Measurements from ENCODE around the gene FAM193A.
"Not testable (repeated sequence)": the region's sequence is repeated elsewhere in the genome, so short reads cannot be mapped to it uniquely, and the experiment has no call there.

Gene FAM193A

DNA sequence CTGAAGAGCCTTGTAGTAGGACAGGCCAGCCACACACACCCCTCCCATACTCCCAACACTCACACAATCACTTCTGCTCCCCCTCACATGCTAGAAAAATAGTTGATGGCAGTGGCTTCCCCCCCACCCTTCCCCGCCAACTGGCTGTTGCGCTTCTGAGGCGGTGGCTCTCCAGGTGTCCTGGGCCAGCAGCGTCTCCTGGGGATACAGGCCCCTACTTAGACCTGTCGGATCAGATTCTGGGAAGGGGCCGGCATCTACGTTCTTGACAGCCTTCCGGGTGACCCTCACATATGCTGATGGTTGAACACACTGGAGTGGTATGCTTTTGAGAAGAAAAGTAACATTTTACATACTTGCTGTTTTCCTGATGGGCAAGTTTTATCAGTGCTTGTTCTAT is 179.8 kb downstream of the FAM193A start:
- DNase-seq (ENCODE audit: low spot score in 2 of 2) = no peak
- no peaks in the 10 kb centered on the region for H3K9me3 ChIP-seq
- peaks cover 57% of the 10 kb centered on the region for H3K36me3 ChIP-seq (replicated peaks)
- no peak overlapping the region for H3K4me3 ChIP-seq
- peaks cover 5% of the 10 kb centered on the region for H3K4me1 ChIP-seq
- in situ Hi-C loops (cut with MboI; ENCODE audit: low sequenced_read_pairs) = no loop called here
- no peaks in the 10 kb centered on the region for H3K27me3 ChIP-seq (ENCODE audit: low read depth)

- no peaks in the 10 kb centered on the region for H3K9me3 ChIP-seq
- no peak overlapping the region for H3K4me3 ChIP-seq
- H3K36me3 ChIP-seq (replicated peaks) = peaks cover 49% of the 10 kb centered on the region
- no peak for DNase-seq (ENCODE audit: low spot score in 2 of 2)
- H3K27me3 ChIP-seq (ENCODE audit: low read depth) = no peaks in the 10 kb centered on the region
- in situ Hi-C loops (cut with MboI; ENCODE audit: low sequenced_read_pairs) = no loop called here
- no peaks in the 10 kb centered on the region for H3K4me1 ChIP-seq
Measured at GRCh38 chr4:2721586-2721985, 185.1 kb downstream of the FAM193A start.

DNA sequence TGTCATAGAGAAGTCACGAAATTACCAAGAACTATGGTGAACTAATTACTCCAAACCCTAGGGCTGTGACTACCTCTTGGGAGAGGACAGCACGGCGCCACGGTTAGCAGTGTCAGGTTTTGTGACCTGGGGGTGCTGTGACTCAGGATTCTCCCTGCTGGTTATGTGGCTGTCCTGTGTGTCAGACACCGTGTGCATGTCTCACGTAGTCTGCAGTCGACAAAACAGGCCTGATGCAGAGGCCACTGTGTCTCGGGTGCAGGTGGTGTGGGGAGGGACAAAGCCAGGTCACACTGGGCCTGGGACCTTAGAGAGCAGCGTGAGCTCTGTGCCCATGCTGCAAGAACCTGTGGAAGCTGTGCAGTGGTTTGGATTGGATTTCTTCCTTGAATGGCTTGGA is 185.6 kb downstream of the FAM193A start:
- Histone ChIP-seq H3K9me3 (no peaks in the 10 kb centered on the region), H3K36me3 (replicated peaks) (peaks cover 46% of the 10 kb centered on the region), H3K4me1 (no peaks in the 10 kb centered on the region), H3K4me3 (no peak overlapping the region), H3K27me3 (ENCODE audit: low read depth) (no peaks in the 10 kb centered on the region)
- no peak for DNase-seq (ENCODE audit: low spot score in 2 of 2)
- in situ Hi-C loops (cut with MboI; ENCODE audit: low sequenced_read_pairs) = no loop called here

- Histone ChIP-seq H3K27me3 (ENCODE audit: low read depth) (no peaks in the 10 kb centered on the region), H3K4me1 (no peaks in the 10 kb centered on the region), H3K36me3 (replicated peaks) (peaks cover 32% of the 10 kb centered on the region), H3K4me3 (no peak overlapping the region), H3K9me3 (no peaks in the 10 kb centered on the region)
- no peak for DNase-seq (ENCODE audit: low spot score in 2 of 2)
- in situ Hi-C loops (cut with MboI; ENCODE audit: low sequenced_read_pairs) = no loop called here
Measured at GRCh38 chr4:2723751-2724150, 187.3 kb downstream of the FAM193A start.

- in situ Hi-C loops (cut with MboI; ENCODE audit: low sequenced_read_pairs) = no loop called here
- no peak overlapping the region for H3K4me3 ChIP-seq
- H3K27me3 ChIP-seq (ENCODE audit: low read depth) = no peaks in the 10 kb centered on the region
- no peaks in the 10 kb centered on the region for H3K9me3 ChIP-seq
- no peaks in the 10 kb centered on the region for H3K4me1 ChIP-seq
- DNase-seq (ENCODE audit: low spot score in 2 of 2) = no peak
- peaks cover 27% of the 10 kb centered on the region for H3K36me3 ChIP-seq (replicated peaks)
Measured at GRCh38 chr4:2725380-2725779, 188.9 kb downstream of the FAM193A start.

- H3K4me1 ChIP-seq; in situ Hi-C loops (cut with MboI; ENCODE audit: low sequenced_read_pairs): not testable (repeated sequence)
Measured at GRCh38 chr4:2726881-2727280, 190.4 kb downstream of the FAM193A start.

DNA sequence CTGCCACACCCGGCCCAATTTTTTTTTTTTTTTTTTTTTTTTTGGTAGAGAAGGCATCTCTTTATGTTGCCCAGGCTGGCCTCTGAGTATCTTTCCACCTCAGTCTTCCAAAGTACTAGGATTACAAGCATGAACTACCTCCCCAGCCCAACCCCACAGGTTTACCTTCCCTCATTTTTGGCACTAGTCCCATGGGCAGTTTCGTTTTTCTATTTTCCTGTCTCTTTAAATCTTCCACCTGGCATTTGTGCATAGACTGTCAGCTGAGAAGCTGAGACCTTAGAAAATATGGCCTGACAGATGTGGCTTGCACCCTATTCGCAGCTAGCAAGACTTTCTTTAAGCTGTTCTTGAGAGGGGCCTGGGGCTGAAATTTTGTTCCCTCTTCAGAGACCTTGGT is 191.8 kb downstream of the FAM193A start:
- in situ Hi-C loops (cut with MboI; ENCODE audit: low sequenced_read_pairs) = no loop called here
- Histone ChIP-seq H3K9me3 (no peaks in the 10 kb centered on the region), H3K4me1 (no peaks in the 10 kb centered on the region), H3K27me3 (ENCODE audit: low read depth) (no peaks in the 10 kb centered on the region), H3K4me3 (no peak overlapping the region), H3K36me3 (replicated peaks) (peaks cover 30% of the 10 kb centered on the region)
- DNase-seq (ENCODE audit: low spot score in 2 of 2) = no peak

More at GRCh38 chr4:2726881-2727280, 190.4 kb downstream of the FAM193A start:
- peaks cover 22% of the 10 kb centered on the region for H3K36me3 ChIP-seq (replicated peaks)
- H3K27me3 ChIP-seq (ENCODE audit: low read depth); H3K9me3 ChIP-seq; H3K4me3 ChIP-seq; DNase-seq (ENCODE audit: low spot score in 2 of 2): not testable (repeated sequence)

- no peak for DNase-seq (ENCODE audit: low spot score in 2 of 2)
- no peaks in the 10 kb centered on the region for H3K27me3 ChIP-seq (ENCODE audit: low read depth)
- in situ Hi-C loops (cut with MboI; ENCODE audit: low sequenced_read_pairs) = no loop called here
- H3K9me3 ChIP-seq = no peaks in the 10 kb centered on the region
- H3K36me3 ChIP-seq (replicated peaks) = peaks cover 36% of the 10 kb centered on the region
- H3K4me3 ChIP-seq = no peak overlapping the region
- no peaks in the 10 kb centered on the region for H3K4me1 ChIP-seq
Measured at GRCh38 chr4:2728806-2729532, 192.5 kb downstream of the FAM193A start.

DNA sequence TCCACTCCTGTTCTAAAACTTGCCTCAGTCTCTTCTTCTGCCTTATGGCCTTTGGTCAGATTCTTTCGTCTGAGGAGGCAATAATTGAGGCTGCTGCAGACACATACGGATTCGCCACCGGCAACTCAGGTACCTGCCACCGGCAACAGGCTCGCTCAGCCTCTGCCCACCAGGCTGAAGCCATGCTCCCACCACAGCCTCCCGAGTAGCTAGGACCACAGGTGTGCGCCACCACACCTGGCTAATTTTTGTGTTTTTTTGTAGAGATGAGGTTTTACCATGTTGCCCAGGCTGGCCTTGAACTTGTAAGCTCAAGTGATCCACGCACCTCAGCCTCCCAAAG is 193.1 kb downstream of the FAM193A start:
- in situ Hi-C loops (cut with MboI; ENCODE audit: low sequenced_read_pairs) = no loop called here
- Histone ChIP-seq H3K36me3 (replicated peaks) (peaks cover 38% of the 10 kb centered on the region), H3K27me3 (ENCODE audit: low read depth) (no peaks in the 10 kb centered on the region), H3K4me1 (no peaks in the 10 kb centered on the region), H3K4me3 (no peak overlapping the region), H3K9me3 (no peaks in the 10 kb centered on the region)
- DNase-seq (ENCODE audit: low spot score in 2 of 2) = no peak

- in situ Hi-C loops (cut with MboI; ENCODE audit: low sequenced_read_pairs) = no loop called here
- Histone ChIP-seq H3K4me3 (no peak overlapping the region), H3K27me3 (ENCODE audit: low read depth) (no peaks in the 10 kb centered on the region)
Measured at GRCh38 chr4:2731907-2732317, 195.5 kb downstream of the FAM193A start.

DNA sequence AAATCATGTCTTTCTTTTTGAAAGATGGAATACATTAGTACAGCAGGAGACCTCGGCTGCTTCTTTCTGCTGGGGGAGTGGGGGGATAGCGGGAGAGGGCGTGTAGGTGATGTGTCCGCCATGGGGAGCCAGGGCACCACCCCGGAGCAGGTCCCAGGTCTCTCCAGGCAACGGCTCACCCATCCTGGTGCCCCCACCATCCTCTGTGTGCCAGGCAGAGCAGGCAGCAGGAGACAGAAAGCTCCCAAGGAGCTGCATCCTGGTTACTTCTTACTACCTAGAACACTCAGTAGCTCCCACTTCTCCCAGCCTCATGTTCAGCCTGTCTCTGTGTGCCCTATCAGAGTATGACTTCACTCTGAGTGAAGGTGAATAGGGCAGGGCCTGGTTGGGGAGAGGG is 196.1 kb downstream of the FAM193A start:
- in situ Hi-C loops (cut with MboI; ENCODE audit: low sequenced_read_pairs) = no loop called here
- Histone ChIP-seq H3K4me1 (no peaks in the 10 kb centered on the region), H3K4me3 (no peak overlapping the region), H3K36me3 (replicated peaks) (peaks cover 33% of the 10 kb centered on the region), H3K9me3 (peaks cover 3% of the 10 kb centered on the region; the same call in 1 of the 2 replicates), H3K27me3 (ENCODE audit: low read depth) (no peaks in the 10 kb centered on the region)
- no peak for DNase-seq (ENCODE audit: low spot score in 2 of 2)

More at GRCh38 chr4:2731907-2732317, 195.5 kb downstream of the FAM193A start:
- H3K36me3 ChIP-seq (replicated peaks) = peaks cover 35% of the 10 kb centered on the region
- H3K4me1 ChIP-seq = no peaks in the 10 kb centered on the region
- DNase-seq (ENCODE audit: low spot score in 2 of 2) = no peak
- peaks cover 3% of the 10 kb centered on the region; the same call in 1 of the 2 replicates for H3K9me3 ChIP-seq

- in situ Hi-C loops (cut with MboI; ENCODE audit: low sequenced_read_pairs) = no loop called here
- no peak for DNase-seq (ENCODE audit: low spot score in 2 of 2)
- no peaks in the 10 kb centered on the region for H3K4me1 ChIP-seq
- no peaks in the 10 kb centered on the region for H3K27me3 ChIP-seq (ENCODE audit: low read depth)
- peaks cover 33% of the 10 kb centered on the region for H3K36me3 ChIP-seq (replicated peaks)
- H3K4me3 ChIP-seq = no peak overlapping the region
- peaks cover 3% of the 10 kb centered on the region; the same call in 1 of the 2 replicates for H3K9me3 ChIP-seq
Measured at GRCh38 chr4:2733001-2733843, 196.8 kb downstream of the FAM193A start.

DNA sequence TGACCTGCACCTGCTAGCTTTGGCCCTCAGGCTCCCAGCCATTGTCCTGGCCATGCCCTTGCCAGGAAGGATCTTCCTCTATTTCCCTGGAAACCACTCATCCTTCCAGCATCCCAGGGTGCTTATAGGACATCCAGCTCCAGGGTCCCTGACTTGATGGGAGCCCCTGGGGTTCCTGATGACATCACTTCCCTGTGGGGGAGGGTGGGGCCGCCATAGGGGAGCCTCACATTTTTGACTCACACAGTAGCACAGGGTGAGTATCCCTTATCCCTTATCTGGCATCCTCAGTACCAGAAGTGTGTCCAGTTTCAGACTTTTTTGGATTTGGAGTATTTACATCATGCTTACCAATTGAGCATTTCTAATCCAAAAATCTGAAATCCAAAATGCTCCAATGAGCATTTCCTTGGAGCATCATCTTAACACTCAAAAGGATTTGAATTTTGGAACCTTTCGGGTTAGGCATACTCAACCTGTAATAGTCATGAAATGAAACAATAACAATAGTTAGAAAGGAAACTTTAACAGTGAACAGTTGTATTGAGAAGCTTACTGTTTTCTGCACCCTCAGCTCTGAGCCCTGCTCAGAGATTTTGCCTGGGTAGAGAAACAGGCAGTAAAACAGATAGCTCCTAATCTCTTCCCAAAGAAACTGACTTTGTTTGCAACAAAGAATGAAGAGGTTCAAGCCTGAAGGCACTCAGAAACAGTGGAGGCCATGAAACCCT is 197.6 kb downstream of the FAM193A start:
- in situ Hi-C loops (cut with MboI; ENCODE audit: low sequenced_read_pairs) = no loop called here
- peaks cover 3% of the 10 kb centered on the region; the same call in 1 of the 2 replicates for H3K9me3 ChIP-seq
- H3K4me3 ChIP-seq = no peak overlapping the region
- H3K4me1 ChIP-seq = no peaks in the 10 kb centered on the region
- peaks cover 33% of the 10 kb centered on the region for H3K36me3 ChIP-seq (replicated peaks)
- no peaks in the 10 kb centered on the region for H3K27me3 ChIP-seq (ENCODE audit: low read depth)
- DNase-seq (ENCODE audit: low spot score in 2 of 2) = no peak

DNA sequence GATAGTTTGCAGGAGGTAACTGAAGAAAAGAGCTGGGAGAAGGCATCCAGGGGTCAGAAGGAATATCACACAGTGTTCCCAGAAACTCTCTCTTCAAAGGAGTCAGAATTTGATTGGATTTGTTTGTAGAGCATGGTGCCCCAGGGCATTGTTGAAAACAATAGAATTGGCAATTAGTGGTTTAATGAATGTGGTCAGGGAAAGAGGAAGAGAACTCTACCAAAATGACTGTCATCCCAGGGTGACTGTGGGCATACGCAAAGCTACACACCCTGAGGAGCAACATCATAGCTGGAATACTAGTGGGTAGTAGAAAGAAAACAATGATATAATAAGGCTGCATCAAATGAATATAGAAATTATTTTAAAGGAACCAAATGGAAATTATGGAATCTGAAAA is 198.2 kb downstream of the FAM193A start:
- no peak overlapping the region for H3K4me3 ChIP-seq
- peaks cover 29% of the 10 kb centered on the region for H3K36me3 ChIP-seq (replicated peaks)
- DNase-seq (ENCODE audit: low spot score in 2 of 2) = no peak
- in situ Hi-C loops (cut with MboI; ENCODE audit: low sequenced_read_pairs) = no loop called here
- no peaks in the 10 kb centered on the region for H3K27me3 ChIP-seq (ENCODE audit: low read depth)
- no peaks in the 10 kb centered on the region for H3K4me1 ChIP-seq
- peaks cover 3% of the 10 kb centered on the region; the same call in 1 of the 2 replicates for H3K9me3 ChIP-seq
